WTC11 (cell line): ENCODE results near the gene HMGB4. TPM values are rescaled to one million over a fixed set of nuclear protein-coding genes. Genes with fewer than 3 reads are reported as not detected.

ENCODE experiments used
- ATAC-seq: fragments of 200-7000 bp; cut with Tn5 transposase; 2 replicates; pipeline ENCODE4 v1.10.0; 2021; ENCODE audit warnings: mild to moderate bottlenecking, moderate library complexity
- CTCF ChIA-PET: fragments of 300-600 bp; sonication (Branson Sonifier 250); formaldehyde crosslinking; loops from one replicate; lab custom pipeline; 2021; ENCODE audit warnings: antibody characterized with exemption; lab: Charles Lee
- POLR2A ChIA-PET: fragments of 350-600 bp; sonication (Branson Sonifier 250); formaldehyde crosslinking; loops from one replicate; lab custom pipeline; 2021; ENCODE audit warnings: antibody characterized with exemption; lab: Charles Lee
- DNase-seq: peaks from one replicate; pipeline ENCODE4 v3.0.0; 2021; ENCODE audit warnings: low spot score
- H3K27ac Mint-ChIP-seq: 2 replicates; pipeline ENCODE4 v1.8.0; 2021; ENCODE audit warnings: mixed read lengths
- H3K27me3 Mint-ChIP-seq: 2 replicates; pipeline ENCODE4 v1.8.0; 2021; ENCODE audit warnings: low read depth, mild to moderate bottlenecking, moderate library complexity, mixed read lengths
- H3K36me3 Mint-ChIP-seq: 2 replicates; pipeline ENCODE4 v1.8.0; 2021; ENCODE audit warnings: mixed read lengths
- H3K4me1 Mint-ChIP-seq: 2 replicates; pipeline ENCODE4 v1.8.0; 2022; ENCODE audit warnings: mixed read lengths
- H3K4me3 Mint-ChIP-seq: 2 replicates; pipeline ENCODE4 v1.8.0; 2021; ENCODE audit warnings: mild to moderate bottlenecking, moderate library complexity, mixed read lengths
- H3K9me3 Mint-ChIP-seq: 2 replicates; pipeline ENCODE4 v1.8.0; 2021; ENCODE audit warnings: mixed read lengths
- AFF4 ChIP-seq: sonication (generic); formaldehyde crosslinking; IDR thresholded peaks from 2 replicates; pipeline ENCODE4 v1.8.1; 2023; ENCODE audit warnings: mild to moderate bottlenecking, missing genetic modification reagents, borderline replicate concordance
- AR ChIP-seq: fragments of 250-450 bp; sonication (Bioruptor Pico); IDR thresholded peaks from 2 replicates; pipeline ENCODE4 v1.9.0; 2021; ENCODE audit warnings: mild to moderate bottlenecking
- KAT7 ChIP-seq: sonication (generic); formaldehyde crosslinking; IDR thresholded peaks from 2 replicates; pipeline ENCODE4 v1.8.1; 2023; ENCODE audit warnings: missing genetic modification reagents, mild to moderate bottlenecking, borderline replicate concordance
- MAX ChIP-seq: sonication (generic); formaldehyde crosslinking; IDR thresholded peaks from 2 replicates; pipeline ENCODE4 v1.8.0; 2022; ENCODE audit warnings: mild to moderate bottlenecking, missing genetic modification reagents
- MLX ChIP-seq: sonication (generic); formaldehyde crosslinking; IDR thresholded peaks from 2 replicates; pipeline ENCODE4 v1.8.1; 2023; ENCODE audit warnings: mild to moderate bottlenecking, missing genetic modification reagents, moderate library complexity
- MXD4 ChIP-seq: fragments of 250-450 bp; sonication (Bioruptor Pico); IDR thresholded peaks from 2 replicates; pipeline ENCODE4 v1.8.0; 2021; ENCODE audit warnings: mild to moderate bottlenecking, moderate library complexity, borderline replicate concordance
- MYBL2 ChIP-seq: sonication (generic); formaldehyde crosslinking; IDR thresholded peaks from 2 replicates; pipeline ENCODE4 v1.8.1; 2023; ENCODE audit warnings: mild to moderate bottlenecking, moderate library complexity, missing genetic modification reagents
- NR2C2 ChIP-seq: sonication (generic); formaldehyde crosslinking; IDR thresholded peaks from 2 replicates; pipeline ENCODE4 v1.8.0; 2022; ENCODE audit warnings: mild to moderate bottlenecking, missing genetic modification reagents
- TEAD1 ChIP-seq: sonication (generic); formaldehyde crosslinking; IDR thresholded peaks from 2 replicates; pipeline ENCODE4 v1.8.0; 2022; ENCODE audit warnings: mild to moderate bottlenecking, missing genetic modification reagents
- TP53 ChIP-seq: sonication (generic); formaldehyde crosslinking; IDR thresholded peaks from 2 replicates; pipeline ENCODE4 v1.8.1; 2023; ENCODE audit warnings: mild to moderate bottlenecking, missing genetic modification reagents
- USF2 ChIP-seq: sonication (generic); formaldehyde crosslinking; IDR thresholded peaks from 2 replicates; pipeline ENCODE4 v1.8.1; 2023; ENCODE audit warnings: mild to moderate bottlenecking, missing genetic modification reagents, moderate library complexity
- ZNF121 ChIP-seq: sonication (generic); formaldehyde crosslinking; IDR thresholded peaks from 2 replicates; pipeline ENCODE4 v1.8.0; 2023; ENCODE audit warnings: missing genetic modification reagents
- ZNF219 ChIP-seq: sonication (generic); formaldehyde crosslinking; IDR thresholded peaks from 2 replicates; pipeline ENCODE4 v1.8.0; 2023; ENCODE audit warnings: missing genetic modification reagents, mild to moderate bottlenecking, borderline replicate concordance
- ZNF232 ChIP-seq: sonication (generic); formaldehyde crosslinking; IDR thresholded peaks from 2 replicates; pipeline ENCODE4 v1.8.0; 2022; ENCODE audit warnings: mild to moderate bottlenecking, missing genetic modification reagents
- ZNF425 ChIP-seq: fragments of 250-450 bp; sonication (Bioruptor Pico); conservative IDR thresholded peaks from 2 replicates; pipeline ENCODE4 v1.9.0; 2021; ENCODE audit warnings: mild to moderate bottlenecking
- ZNF532 ChIP-seq: fragments of 250-450 bp; sonication (Bioruptor Pico); IDR thresholded peaks from 2 replicates; pipeline ENCODE4 v1.9.0; 2021; ENCODE audit warnings: mild to moderate bottlenecking, borderline replicate concordance
- total RNA-seq: library from RNA; stranded (reverse); gene quantifications from 3 replicates; pipeline ENCODE4 v1.2.3, GENCODE V29; 2021

HMGB4 gene
- total RNA-seq, 1 experiment from 2014 or later: not detected

GRCh38 chr1:33864460-33865389 is 846 bp downstream of the HMGB4 start:
- ChIA-PET CTCF (interaction anchor here (0.6 to 1.4 kb wide), 3 partner anchors 11 to 324 kb away, joined by 3 to 4 read pairs (median 3); no protein-coding TSS in a partner anchor), POLR2A (no interaction called here)
- ATAC-seq: no peak
- Mint-ChIP-seq H3K4me1 (peaks cover 28% of the 10 kb centered on the region), H3K36me3 (peaks cover 8% of the 10 kb centered on the region), H3K9me3 (peaks cover 14% of the 10 kb centered on the region), H3K27me3 (no peaks in the 10 kb centered on the region), H3K27ac (no peak overlapping the region), H3K4me3 (no peak overlapping the region)
- TF ChIP-seq USF2 (CRISPR knock-in tag) (no peak), ZNF121 (CRISPR knock-in tag) (no peak), TP53 (CRISPR knock-in tag) (no peak), ZNF219 (CRISPR knock-in tag) (no peak), MXD4 (CRISPR knock-in tag) (no peak), MAX (CRISPR knock-in tag) (no peak), AFF4 (CRISPR knock-in tag) (no peak), MYBL2 (CRISPR knock-in tag) (no peak), ZNF425 (no peak), MLX (CRISPR knock-in tag) (no peak), KAT7 (CRISPR knock-in tag) (no peak)
- no peak for DNase-seq

- ATAC-seq (no peak), DNase-seq (no peak)
- peaks cover 14% of the 10 kb centered on the region for H3K9me3 Mint-ChIP-seq
- H3K4me1 Mint-ChIP-seq: peaks cover 28% of the 10 kb centered on the region
- no peak overlapping the region for H3K27ac Mint-ChIP-seq
- H3K4me3 Mint-ChIP-seq: no peak overlapping the region
- peaks cover 8% of the 10 kb centered on the region for H3K36me3 Mint-ChIP-seq
- H3K27me3 Mint-ChIP-seq: no peaks in the 10 kb centered on the region; the same call in 1 of the 2 replicates
- TF ChIP-seq NR2C2 (CRISPR knock-in tag) (no peak), AR (no peak), ZNF532 (CRISPR knock-in tag) (no peak), TEAD1 (CRISPR knock-in tag) (no peak), ZNF232 (CRISPR knock-in tag) (no peak)
- ChIA-PET CTCF (no interaction called here), POLR2A (no interaction called here)
These were observed 2.4 kb downstream of the HMGB4 start for GRCh38 chr1:33866281-33866680.
